Measurements from ENCODE around the gene FBXO48.

FBXO48 gene

GRCh38 chr2:68467077-68467960 lies at the start of gene FBXO48, which contains the start of gene APLF:
Gene FBXO48 (minus strand): TSS chr2:68467294. CDS start chr2:68465145, 2,149 bp downstream.
Gene APLF (plus strand): TSS chr2:68467585. CDS start chr2:68467732, 147 bp downstream.
- DNase-seq (ENCODE audit: low read depth): peak; percentile 100

DNA sequence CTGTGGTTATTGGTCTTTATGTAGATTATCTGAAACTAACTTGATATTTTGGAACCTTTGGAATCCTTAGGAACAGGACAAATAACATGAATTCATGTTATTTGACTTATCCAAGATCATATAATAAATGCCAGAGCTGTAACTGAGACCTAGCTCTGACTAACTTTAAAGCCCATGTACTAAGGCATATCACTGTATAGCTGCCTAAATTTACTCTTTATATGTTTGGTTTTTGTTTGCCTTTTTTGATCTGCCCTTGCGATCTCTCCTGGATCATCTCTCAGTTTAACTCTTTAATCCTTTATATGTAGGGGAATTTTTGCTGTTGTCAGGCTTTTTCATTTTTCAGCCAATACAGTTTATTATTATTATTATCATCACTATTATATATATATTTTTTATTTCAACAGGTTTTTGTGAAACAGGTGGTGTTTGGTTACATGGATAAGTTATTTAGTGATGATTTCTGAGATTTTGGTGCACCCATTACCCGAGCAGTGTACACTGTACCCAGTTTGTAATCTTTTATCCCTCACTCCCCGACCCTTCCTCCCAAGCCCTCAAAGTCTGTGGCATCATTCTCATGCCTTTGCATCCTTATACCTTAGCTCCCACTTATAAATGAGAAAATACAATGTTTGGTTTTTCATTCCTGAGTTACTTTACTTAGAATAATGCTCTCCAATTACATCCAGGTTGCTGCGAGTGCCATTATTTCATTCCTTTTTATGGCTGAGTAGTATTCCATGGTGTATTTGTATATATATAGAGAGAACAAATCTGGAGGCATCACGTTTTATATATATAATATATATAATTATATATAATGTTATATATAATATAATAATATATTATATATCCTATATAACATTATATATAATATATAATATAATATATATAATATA lies 49.2 kb upstream of the FBXO48 start:
- DNase-seq (ENCODE audit: low read depth): no peak

- DNase-seq (ENCODE audit: low read depth): no peak
These were observed 47.3 kb upstream of the FBXO48 start for GRCh38 chr2:68514316-68514929.

GRCh38 chr2:68512966-68513365 lies 45.9 kb upstream of the FBXO48 start:
- DNase-seq (ENCODE audit: low read depth): no peak

DNA sequence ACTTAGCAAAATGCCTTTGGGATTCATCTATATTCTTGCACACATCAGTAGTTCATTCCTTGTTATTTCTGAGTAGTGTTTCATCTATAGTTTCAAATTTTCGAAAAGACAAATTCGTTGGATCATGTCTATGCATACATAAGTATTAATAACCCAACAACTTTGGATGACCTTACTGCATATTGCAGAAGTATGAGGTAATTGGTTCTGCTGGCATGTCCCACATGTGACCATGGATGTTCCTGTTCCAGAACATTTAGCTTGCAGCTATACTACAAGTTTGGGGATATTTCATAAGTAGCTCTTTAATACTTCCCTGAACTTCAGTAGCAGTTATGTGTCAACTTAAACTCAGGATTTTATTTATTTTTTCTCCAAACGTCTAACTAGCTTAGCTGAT lies 45.2 kb upstream of the FBXO48 start:
- no peak for DNase-seq (ENCODE audit: low read depth)

DNA sequence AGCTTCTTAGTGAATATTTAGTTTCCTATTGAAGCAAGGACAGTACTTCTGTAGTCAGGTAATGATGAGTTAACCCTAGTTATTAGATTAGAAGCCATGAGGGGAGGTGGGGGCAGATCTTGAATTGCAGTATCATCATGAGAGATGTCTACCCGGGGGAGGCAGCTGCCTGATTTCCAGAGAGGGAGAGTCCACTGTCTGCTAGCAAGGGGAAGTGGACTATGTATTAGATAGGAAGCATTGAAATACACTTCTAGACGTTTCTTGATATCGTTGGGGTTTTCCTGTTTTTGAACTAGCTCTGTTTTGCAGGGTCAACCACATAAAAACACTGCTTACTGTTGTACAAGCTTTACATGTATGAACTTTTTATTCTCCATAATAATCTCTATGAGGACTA lies 39.1 kb upstream of the FBXO48 start:
- no peak for DNase-seq (ENCODE audit: low read depth)

DNA sequence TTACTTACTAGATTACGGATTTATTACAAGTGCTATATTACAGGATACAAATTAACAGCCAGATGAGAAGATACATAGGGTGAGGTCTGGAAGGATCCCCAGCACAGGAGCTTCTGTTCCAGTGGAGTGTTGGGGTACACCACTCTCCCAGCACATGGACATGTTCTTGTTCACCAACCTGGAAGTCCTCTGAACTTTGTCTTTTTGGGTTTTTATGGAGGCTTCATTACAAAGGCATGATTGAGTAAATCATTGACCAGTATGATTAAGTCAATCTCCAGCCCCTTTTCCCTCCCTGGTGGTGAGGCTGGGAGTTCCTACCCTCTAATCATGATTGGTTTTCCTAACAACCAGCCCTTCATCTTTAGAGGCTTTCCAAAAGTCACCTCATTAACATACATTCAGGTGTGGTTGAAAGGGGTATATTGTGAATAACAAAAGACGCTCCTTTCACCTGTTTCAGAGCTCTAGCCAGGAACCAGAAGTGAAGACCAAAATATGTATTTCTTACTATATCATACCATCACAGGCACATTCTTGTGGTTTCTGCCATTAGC lies 38.6 kb upstream of the FBXO48 start:
- no peak for DNase-seq (ENCODE audit: low read depth)

GRCh38 chr2:68501768-68502167 lies 34.7 kb upstream of the FBXO48 start:
- no peak for DNase-seq (ENCODE audit: low read depth)

DNA sequence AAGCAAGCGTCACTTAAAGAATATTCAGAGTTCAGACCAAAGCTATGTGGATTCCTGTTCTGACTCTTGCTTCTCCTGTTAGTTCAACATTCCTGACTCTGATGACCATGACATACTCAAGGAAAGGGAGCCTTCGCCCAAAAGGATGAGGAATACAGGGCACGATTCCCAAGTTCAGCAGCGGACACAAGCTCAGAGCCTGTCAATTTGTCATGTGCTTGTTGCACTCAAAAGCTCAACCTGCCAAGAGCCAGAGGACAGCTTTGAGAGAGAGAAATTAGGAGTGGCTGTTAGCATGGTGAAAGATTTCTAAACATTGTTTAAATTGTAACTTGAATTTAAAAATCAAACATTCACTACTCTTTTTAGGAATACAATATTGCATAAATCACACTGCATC lies 33.6 kb upstream of the FBXO48 start:
- DNase-seq (ENCODE audit: low read depth): no peak

DNA sequence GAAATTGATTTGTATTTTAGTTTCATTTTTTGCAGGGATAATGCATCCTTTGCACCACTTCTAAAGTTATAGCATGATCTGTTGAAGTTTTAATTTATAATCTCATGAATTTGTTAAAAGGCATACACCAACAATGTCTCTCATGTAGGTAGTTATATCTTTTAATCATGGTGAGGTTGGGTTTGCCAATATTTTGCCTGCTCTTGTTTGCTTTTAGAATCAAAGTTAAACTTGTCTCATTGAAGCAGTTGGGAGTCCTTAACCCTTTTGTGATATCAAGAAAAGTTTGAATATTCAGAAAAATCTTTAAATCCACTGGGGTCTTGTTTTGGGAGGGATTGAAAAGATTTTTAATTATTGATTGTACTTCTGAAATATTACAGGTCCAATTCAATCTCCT lies 32.0 kb upstream of the FBXO48 start:
- no peak for DNase-seq (ENCODE audit: low read depth)

- DNase-seq (ENCODE audit: low read depth): no peak
These were observed 24.5 kb upstream of the FBXO48 start for GRCh38 chr2:68491582-68491981.

GRCh38 chr2:68489282-68489681 lies 22.2 kb upstream of the FBXO48 start:
- DNase-seq (ENCODE audit: low read depth): no peak

- DNase-seq (ENCODE audit: low read depth): peak; percentile 20
These were observed 21.5 kb upstream of the FBXO48 start for GRCh38 chr2:68488605-68489004.

DNA sequence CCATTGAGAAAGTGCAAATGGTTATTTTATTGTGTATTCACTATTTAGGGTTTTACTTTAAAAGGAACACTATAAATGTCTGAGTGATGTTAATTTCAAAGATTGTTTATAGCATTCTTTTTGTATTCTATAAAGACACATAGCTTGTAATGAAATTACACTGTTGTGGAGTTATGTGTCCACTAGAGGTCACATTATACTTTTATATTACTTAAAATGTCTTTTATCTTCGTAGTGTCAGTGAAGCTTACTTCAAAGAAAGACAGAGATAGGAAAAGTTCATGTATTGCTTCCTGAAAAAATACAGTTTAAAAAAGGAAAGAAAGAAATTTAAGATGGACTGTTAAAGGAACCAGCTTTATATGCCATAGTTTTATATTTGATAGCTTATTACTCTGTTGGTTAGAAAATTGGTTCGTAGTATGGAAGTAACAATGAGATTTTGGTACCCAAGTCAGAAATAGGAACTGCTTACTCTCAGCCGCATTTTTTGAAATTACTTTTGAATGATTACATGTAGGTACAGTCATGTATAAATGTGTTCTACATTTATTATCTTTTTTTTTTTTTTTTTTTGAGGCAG lies 20.8 kb upstream of the FBXO48 start:
- peak; percentile 61 for DNase-seq (ENCODE audit: low read depth)

GRCh38 chr2:68483011-68483410 lies 15.9 kb upstream of the FBXO48 start:
- DNase-seq (ENCODE audit: low read depth): no peak

- DNase-seq (ENCODE audit: low read depth): peak; percentile 39
These were observed 15.3 kb upstream of the FBXO48 start for GRCh38 chr2:68482296-68482820.

DNA sequence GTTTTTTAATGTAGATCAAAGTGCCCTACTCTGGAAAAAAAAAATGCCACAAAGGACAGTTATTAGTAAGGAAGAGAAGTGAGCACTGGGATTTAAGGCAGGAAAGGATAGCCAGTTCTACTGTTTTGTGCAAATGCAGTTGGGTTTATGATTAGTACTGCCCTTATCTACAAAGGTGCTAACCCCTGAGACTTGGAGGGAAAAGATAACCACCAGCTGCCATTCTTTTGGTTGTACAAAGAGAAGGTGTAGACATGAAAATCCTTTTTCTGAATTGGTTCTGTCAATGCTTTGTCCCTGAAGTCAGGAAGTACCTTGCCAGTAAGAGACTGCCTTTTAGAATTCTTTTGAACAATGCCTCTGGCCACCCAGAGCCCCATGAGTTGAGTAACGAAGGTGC lies 11.6 kb upstream of the FBXO48 start:
- DNase-seq (ENCODE audit: low read depth): no peak

DNA sequence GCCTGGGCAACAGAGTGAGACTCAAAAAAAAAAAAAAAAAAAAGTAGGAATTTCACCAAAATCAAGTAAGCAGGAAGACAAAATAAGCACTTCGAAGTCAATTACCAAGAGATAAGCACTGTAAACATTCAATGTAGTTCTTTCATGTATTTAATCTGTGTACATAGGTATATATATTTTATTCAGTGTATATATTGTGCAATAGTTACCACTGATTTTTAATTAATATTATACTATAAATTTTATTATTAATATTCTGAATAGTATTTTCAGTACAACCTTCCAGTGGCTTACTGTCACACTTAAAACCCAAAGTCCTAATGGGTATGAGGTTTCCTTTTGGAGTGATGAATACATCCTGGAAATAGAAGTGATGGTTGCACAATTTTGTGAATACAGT lies 9.4 kb upstream of the FBXO48 start:
- no peak for DNase-seq (ENCODE audit: low read depth)

- DNase-seq (ENCODE audit: low read depth): no peak
These were observed 8.5 kb upstream of the FBXO48 start for GRCh38 chr2:68475576-68475975.

DNA sequence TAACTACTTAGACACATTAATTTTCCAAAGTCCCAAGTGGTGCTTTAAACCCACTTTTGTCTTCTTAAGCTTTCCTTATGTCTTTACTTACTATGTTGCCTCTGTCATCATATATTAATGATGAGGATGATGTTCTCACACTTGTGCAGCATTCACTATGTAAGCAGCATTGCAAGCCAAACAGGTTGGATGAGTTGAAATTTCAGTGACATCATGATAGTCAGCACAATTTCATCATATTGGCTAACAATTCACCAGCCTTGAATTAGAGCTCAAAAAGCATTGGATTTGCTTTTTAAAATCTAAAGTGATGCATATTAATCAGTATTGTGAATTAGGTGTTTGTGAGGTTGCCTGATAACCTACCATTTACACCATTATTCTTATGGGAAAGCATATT lies 8.0 kb upstream of the FBXO48 start:
- no peak for DNase-seq (ENCODE audit: low read depth)

- no peak for DNase-seq (ENCODE audit: low read depth)
These were observed 5.8 kb upstream of the FBXO48 start for GRCh38 chr2:68472796-68473414.

Data from ELR (cell line).